T-helper 1 cell treated with Interleukin-12 subunit alpha and Interleukin-12 subunit beta and Interleukin-4 antibody, amounts not matched to agents 30 ng/mL and 1 ng/mL, for 36 hours (primary cell): ENCODE results near the gene BGN. TPM values are rescaled to one million over a fixed set of nuclear protein-coding genes. Genes with fewer than 3 reads are reported as not detected.

Experiments
- intact Hi-C: fragments of 100-400 bp; cut with micrococcal nuclease; formaldehyde crosslinking; loops from one replicate; pipeline ENCODE4 v1.15.1; 2024
- total RNA-seq: library from RNA; stranded (reverse); gene quantifications from 2 replicates; pipeline ENCODE4 v1.2.3, GENCODE V29; 2022

The BGN gene
- total RNA-seq, 1 donor from 2014 or later, result not detected

DNA sequence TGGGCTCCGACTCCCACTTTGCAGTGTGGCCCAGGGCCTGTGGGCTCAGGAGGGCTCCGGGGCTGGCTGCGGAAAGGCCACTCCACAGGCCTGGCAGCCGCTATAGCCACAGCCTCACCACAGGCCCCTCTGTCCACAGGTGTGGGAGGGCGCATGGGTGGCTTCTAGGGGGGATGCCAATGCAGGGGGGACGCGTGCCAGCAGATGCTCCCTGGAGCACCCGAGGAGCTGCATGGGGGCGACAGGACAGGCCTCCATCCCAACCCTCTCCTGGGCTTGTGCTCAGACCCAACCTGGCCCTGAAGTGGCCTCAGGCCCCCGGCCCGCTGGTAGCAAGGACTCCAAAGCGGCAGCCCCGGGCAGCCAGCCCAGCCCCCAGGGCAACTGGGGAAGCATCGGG is 8.0 kb downstream of the BGN start:
- intact Hi-C loops, result no loop called here

DNA sequence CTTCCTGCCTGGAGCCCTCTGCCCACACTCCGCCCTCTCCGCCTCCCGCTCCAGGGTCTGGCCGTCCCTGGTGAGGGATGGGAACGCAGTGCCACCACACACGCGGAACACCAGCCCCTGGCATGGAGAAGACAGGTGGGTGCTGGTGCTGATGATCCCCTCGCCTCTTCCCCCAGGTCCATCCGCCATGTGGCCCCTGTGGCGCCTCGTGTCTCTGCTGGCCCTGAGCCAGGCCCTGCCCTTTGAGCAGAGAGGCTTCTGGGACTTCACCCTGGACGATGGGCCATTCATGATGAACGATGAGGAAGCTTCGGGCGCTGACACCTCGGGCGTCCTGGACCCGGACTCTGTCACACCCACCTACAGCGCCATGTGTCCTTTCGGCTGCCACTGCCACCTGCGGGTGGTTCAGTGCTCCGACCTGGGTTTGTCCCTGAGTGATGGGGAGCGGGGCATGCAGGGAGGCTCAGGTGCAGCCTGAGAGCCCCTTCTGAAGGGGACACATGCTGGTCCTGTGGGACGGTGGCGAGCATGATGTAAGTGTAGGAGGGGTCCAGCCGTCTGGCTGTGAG is 9.8 kb downstream of the BGN start:
- intact Hi-C loops, result no loop called here

DNA sequence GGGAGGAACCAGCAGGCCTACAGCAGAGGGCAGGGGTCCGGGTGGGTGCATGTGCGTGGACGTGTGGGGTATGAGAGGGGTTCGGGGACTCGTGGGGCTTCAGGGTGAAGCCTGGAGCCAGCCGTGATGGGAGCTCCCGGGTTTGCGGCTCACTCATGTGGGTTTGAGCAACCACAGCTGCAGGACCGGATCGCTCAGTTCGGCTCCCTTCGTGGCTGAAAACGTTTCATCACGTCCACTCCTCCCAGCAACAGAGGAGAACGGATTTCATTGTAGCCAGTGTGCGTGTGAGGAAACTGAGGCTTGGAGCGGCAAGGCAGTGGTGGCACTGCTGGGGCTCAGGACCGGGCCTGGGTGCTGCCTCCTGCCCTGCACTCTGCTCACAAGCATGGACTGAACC is 10.6 kb downstream of the BGN start:
- intact Hi-C loops, result no loop called here

DNA sequence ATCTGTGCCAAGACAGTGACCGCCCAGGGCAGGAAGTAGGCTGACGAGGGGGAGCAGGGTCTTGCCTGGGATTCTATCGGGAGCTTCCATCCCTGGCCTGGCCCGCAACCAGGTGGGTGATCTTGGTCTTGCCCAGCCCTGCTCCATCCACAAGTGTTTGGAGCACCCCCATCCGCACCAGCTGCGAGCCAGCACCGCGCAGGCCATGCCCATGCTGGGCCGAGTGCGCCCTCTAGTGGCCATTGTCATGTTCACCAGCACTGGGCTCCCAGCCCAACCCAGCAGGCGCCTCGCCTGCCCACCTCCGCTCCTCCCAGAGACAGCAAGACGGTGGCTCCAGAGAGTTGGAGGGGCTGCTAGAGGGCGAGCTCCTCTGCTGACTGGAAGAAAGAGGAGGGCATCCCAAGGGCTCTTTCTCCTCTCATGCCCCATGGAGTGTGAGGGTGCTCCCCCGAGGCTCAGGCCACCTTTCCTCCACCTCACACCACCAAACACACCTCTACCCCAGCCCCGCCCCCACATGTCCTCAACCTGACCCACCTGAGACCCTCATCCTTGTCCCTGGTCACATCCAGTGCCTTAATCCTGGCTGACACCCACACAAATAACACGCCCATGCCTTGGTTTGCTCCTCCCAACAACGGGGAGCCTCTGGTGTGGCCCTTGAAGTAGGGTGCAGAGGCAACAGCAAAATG is 12.9 kb downstream of the BGN start:
- intact Hi-C loops, result loop anchor here (1.0 kb wide), 6 partner anchors 36 to 566 kb away; no protein-coding TSS in a partner anchor

DNA sequence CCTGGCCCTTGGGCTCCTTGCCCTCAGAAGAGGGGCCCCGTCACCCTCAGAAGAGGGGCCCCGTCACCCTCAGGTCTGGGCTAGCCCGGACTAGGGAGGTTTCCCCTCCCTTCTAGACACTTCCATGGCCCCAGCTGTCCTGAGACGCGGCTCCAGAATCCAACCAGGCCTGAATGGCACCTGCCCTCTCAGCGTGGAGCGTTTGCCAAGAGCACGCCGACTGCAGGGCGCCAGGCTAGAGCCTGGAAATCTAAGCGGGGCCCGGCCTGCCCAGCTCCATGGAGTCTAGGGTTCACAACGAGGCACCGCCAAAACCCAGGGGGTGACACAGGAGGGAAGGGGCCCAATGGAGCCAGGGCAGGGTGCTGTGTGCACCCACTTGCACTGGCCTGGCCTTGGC is 14.8 kb downstream of the BGN start:
- intact Hi-C loops, result no loop called here

DNA sequence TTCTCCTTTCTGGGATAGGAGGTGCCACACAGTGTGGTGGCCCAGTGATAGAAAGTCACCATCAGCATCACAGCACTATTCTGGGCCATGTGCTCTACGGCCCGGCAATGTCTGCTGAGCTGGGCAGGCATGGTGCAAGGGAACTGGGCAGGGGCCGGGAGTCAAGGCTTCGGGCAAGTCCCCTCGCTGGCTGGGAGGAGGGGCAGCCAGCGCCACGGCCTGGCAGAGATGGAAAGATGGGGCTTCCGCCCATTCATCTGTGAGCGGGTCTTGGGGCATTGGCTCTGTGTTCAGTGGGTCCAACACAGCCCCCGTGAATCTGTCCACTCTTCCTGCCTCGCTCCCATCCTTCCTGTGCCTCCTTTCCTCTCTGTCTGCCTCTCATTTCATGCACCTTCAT is 15.6 kb downstream of the BGN start:
- intact Hi-C loops, result no loop called here

DNA sequence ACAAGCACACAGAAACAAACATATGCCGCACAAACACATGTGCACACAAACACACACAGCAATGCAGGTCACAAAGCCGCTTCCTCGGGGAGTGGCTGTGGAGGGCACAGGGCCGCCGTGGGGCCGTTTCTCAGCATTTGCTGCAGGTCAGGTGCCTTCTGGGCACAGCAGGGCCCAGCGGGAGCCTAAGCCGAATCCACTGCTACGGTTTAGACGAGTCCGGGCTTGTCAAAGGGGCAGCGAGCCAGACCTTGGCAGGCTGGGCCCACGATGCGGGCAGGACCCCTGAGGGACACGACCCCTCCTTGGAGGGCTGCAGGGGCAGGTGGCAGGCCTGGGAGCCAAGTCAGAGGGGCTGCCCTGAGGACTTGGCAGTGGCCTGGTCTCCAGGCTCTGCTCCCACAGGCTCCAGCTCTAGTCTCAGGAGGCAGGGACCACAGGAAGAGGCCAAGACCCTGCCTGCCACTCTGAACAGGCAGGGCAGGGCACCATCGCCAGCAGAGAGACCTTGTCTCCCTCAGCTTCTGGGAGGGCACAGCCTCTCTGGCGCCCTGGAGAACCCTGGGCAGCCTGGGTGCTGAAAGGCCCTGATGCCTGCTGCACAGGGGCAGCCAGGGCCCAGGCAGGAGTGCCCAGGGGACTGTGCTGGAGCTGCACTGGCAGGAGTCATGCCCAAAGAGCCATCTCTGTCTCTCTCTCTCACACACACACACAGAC is 17.2 kb downstream of the BGN start:
- intact Hi-C loops, result no loop called here

DNA sequence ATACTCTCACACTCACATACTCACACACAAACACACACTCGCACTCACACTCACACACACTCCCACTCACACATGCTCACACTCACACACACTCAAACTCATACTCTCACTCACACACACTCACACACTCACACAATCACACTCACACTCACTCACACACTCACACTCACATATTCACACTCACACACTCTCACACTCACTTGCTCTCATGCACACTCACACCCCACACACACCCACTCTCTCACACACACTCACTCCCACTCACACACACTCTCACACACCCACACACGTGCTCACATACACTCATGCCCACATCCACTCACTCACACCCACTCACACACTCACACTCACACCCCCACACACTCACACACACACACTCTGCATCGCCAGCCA is 17.7 kb downstream of the BGN start:
- intact Hi-C loops, result no loop called here

DNA sequence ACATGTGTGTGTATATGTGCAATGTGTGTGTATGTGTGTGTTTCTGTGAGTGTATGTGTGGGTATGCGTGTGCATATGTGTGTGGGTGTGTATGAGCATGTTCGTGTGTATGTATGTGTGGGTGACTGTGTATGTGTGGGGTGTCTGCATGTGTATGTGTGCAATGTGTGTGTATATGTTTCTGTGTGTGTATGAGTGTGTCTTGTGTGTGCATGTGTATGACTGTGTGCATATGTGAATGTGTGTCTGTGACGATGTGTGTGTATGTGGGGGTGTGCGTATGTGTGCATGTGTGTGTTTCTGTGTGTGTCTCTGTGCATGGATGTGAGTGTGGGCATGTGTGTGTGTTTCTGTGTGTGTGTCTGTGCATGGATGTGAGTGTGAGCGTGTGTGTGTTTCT is 18.5 kb downstream of the BGN start:
- intact Hi-C loops, result no loop called here

DNA sequence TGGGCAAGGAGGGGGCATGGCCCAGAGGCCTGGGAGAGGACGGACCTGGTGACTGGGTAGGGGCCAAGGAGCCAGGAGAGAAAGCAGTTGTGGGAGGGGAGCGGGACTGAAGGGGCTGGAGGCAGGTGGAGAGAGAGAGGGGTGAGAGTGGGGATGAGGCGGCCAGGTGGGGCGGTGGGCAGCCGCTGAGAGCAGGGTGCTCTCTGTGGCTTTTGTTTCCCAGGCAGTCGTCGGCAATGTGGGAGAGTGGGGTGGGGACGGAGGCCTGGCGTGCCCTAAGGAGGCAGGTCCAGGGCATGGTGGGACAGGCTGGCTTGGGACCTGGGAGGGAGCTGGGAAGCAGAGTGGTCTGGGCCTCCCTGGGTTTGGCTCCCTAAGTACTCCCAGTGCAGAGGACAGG is 19.5 kb downstream of the BGN start:
- intact Hi-C loops, result no loop called here

DNA sequence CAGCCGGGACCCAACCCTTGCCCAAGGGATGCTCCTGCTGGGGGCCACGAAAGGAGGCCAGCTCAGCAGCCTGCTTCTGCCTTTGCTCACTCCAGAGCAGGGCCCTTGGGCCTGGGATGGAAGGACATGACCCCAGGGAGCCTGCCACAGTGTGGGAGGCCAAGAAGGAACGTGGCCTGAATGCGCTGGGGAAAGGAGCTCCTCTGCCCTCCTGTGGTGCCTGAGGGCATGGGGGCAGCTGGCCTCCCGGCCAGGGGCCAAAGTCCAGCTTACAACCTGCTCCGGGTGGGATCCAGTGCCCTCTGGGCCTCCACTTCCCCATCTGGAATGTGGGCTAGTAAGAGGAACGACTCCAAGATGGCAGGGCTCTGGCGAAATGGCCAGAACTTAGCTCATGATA is 20.7 kb downstream of the BGN start:
- intact Hi-C loops, result no loop called here

DNA sequence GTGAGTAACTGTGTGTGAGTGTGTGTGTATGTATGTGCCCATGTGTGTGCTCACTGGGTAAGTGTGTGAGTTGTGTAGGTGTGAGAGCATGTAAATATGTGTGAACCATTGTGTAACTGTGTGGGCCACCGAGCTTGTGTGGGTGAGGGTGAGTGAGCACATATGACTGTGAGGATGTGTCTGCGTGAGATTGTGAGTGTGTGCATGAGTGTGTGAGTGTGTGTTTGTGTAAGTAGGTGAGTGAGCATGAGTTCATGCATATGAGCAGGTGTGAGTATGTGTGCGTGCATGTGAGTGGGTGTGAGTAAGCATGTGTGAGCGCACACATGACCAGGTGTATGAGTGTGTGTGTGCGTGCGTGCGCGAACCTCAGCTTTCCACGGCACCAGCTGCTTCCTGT is 21.3 kb downstream of the BGN start:
- intact Hi-C loops, result no loop called here

DNA sequence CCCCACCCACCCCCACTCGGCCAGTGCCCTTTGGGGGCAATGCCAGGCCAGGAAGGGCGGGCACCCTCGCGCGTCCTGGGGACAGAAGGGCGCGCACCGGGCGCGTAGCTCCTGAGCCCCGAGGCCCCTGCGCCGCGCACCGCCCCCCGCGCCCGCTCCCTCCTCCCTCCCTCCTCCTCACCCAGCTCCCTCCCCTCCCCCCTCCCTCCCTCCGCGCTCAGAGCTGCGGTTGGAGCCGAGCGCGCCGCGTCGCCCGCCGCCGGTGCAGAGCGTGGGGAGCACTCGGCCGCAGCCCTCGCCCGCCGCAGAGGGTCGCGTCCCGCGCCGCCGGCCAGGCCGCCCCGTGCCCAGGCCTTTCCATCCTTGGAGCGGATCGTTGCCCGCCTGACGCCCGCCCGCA is 22.6 kb downstream of the BGN start, which contains the start of gene ATP2B3:
Gene ATP2B3, plus strand, starts transcription at position 220 of the 400 bp plus-strand sequence. CDS start 18,606 bp downstream, outside the sequence.
- intact Hi-C loops, result no loop called here

DNA sequence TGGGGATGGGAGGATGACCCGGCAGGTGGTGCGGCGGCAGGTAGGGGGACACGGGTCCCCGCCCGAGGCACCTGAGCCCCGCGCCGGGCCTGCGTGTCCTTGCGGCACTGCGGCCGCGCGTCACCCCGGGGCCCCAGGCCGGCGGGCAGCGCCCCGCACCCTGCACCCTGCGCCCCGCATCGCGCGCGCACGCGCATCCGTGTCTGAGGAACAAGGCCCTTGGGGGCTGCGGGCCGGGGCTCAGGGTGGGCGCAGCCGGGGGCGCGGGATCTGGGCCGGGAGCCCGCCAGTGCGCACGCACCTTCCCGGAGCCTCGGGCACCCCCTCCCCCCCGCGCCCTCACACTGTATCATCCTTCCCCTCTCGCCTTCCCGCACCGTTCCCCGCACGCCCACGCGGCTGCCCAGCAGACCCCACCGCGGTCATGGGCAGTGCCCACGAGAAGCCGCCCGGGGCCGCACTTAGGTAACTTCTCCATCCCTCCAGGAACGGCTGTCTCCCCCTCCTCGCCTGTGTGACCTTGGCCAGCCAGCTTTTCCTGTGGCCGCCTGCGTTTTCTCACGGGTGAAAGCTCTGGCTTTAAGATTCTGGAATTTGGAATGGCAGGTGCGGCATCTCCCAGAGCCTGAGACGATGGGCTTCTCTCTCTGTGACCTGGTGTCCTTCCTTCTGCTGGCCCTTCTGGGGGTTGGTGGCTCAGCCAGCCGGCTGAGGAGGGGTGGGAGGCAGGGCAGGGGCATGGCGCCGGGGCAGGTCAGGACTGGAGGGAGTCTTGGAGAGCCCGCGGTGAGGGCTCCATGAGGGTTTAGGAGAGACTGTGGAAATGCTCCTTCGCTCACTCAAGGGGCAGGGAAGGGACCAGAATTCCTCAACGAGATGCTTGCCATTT is 23.4 kb downstream of the BGN start:
- intact Hi-C loops, result no loop called here

DNA sequence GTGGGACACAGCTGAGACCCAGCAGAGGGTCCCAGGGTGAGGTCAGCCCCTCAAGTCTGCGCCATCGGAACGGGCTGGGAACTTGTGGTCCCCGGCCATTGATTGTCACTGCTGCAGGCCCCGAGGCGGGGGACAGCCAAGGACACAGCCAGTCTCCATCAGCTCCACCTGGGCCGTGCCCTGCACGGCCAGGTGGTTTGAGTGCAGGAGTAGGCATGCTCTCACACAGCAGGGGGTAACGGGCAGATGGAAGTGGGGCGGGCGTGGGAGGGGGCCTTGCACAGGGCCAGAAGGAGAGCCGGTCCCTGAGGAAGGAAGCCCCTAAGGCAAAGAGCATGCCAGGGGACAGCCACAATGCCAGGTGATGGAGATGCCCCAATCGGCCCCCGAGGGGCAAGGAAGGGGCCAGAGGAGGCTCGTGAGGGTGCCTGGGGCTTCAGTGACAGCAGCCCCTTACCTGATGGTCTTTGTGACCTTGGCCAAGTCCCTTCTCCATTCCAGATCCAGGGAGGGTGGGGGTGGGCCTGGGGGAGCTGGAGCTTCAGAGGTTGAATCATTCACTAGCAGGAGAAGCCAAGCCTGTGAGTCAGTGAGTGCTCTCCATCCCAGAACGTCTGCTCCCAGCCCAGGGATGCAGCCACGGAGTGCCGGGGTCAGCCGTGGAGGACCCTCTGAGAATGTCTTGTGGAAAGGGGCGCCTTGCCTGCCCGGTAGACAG is 24.9 kb downstream of the BGN start:
- intact Hi-C loops, result no loop called here

DNA sequence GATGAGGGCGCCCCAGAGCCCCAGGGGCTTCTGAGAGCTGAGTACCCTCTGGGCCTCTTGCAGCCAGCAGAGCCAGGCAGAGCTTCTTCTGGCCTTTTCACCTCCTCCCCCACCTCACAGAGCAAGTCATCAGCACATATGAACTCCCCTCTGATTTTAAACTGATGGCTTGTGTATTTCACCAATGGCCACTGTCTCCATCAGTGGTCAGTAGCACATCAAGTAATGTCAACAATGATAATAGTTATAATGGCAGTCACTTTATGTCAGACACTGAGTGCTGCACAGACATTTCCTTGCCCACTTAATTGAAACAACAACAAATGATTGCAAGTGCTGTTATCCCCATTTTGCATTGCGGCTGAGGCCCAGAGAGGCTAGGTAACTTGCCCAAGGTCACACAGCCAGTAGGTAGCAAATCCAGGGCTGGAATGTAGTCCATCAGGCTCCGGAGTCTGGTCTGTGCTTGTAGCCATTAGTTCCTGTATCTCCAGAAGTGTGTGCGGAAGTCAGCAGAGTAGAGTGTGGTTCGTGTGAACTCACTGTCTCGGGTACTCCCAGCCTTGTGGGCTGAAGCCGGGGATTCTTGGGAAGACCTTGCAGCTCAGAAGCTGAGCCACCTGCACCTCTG is 25.6 kb downstream of the BGN start:
- intact Hi-C loops, result no loop called here

DNA sequence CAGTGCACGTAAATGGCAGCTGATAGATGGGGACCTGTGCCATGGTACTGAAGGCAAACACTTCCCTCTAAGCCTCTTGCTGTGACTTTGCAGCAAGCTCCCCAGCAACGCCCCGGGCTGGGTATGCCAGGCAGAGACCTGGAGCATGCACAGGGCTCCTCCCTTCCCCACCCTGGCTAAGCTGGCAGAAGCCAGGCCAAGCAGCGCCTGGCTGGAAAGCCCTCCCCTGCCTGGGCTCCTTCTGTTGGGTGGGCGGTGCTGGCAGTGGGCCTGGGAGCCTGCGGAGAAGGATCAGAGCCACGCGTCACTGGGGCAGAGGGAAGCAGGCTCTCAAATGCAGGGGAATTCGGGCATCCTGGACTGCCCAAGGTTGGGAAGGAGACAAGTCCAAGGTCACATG is 26.3 kb downstream of the BGN start:
- intact Hi-C loops, result no loop called here

DNA sequence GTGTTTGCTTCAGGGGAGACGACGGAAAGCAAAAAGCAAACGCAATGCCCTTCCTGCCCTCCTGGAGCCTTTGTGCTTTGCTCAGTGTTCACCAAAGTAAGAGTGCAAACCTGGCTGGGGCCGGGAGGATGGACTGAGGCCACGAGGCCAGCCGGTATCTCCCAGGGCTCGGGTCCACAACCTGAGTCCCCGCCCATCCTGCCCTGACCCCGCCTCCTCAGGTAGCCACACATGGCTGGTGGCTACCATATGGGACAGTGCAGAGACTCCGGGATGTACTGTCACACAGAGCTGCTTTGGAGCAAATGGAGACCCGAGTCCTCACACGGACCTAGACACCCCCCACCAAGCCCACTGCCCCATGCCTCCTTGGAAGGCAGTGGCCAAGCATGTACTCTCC is 27.5 kb downstream of the BGN start:
- intact Hi-C loops, result no loop called here

DNA sequence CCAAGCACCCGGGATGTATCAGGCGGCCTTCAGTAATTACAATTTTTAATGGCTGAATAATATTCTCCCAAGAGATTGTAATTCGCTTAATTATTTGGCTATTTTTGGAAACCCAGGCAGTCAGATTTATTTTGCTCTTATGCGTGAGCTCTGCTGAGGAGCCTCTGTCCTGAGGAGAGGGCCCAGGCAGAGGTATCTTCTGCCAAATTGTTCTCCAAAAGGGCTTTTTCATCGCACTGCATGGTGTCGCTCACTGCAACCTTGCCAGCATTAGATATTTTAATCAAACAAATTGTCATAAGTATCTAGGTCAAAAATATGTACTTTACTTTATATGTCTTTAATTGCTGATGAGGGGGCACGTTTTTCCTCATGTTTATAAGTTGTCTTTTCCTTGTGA is 28.5 kb downstream of the BGN start:
- intact Hi-C loops, result no loop called here

DNA sequence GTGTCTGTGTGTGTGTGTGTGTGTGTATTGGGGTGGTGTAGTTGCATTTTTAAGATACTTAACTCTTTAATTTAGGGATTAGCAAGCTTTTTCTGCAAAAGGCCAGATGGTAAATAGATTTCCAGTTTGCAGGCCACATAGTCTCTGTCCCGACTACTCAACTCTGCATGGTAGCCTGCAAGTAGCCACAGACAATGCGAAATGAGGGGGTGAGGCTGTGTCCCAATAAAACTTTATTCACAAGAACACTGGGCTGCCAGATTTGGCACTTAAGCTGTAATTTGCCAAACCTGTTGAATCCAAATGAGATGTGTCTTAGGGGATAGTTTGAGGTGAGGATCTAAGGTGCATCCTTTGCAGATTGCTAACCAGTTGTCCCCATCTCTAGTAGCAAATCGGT is 29.5 kb downstream of the BGN start:
- intact Hi-C loops, result no loop called here

DNA sequence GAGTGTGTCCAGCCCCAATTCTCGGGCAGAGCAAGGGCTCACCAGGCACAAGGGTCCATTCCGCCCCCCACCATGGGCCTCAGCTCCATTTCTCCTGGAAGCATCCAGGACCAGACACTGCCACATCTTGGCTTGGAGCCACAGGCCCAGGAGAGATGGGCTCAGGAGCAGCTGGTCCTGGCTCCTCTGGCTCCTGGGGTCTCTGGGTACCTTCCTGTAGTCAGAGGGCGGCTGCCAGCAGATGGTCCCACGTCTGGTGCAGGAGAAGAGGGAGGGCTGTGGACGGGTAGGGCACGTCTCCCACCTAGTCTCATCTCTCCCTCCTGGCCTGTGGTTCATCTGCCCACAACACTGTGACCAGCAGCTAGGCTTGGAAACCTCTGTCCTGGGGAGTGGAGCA is 30.7 kb downstream of the BGN start:
- intact Hi-C loops, result no loop called here
